Rectal smooth muscle tissue (tissue), 1 donor: ENCODE measurements around the gene SCMH1.
"Not testable (repeated sequence)": the region's sequence is repeated elsewhere in the genome, so short reads cannot be mapped to it uniquely, and the experiment has no call there.

ENCODE experiments used
- H3K27ac ChIP-seq: one replicate; pipeline ENCODE4 v1.7.0; 2013; ENCODE audit warnings: low read depth, low read length, inconsistent platforms
- H3K27me3 ChIP-seq: one replicate; pipeline ENCODE4 v1.7.0; 2013; ENCODE audit warnings: low read length; ENCODE audit not compliant: control insufficient read depth, insufficient read depth
- H3K36me3 ChIP-seq: one replicate; pipeline ENCODE4 v1.7.0; 2013; ENCODE audit warnings: low read length; ENCODE audit not compliant: control insufficient read depth, insufficient read depth
- H3K4me1 ChIP-seq: one replicate; pipeline ENCODE4 v1.7.0; 2013; ENCODE audit warnings: low read length; ENCODE audit not compliant: control insufficient read depth, insufficient read depth
- H3K4me3 ChIP-seq: one replicate; pipeline ENCODE4 v1.7.0; 2013; ENCODE audit warnings: low read length
- H3K9ac ChIP-seq: one replicate; pipeline ENCODE4 v1.7.0; 2013; ENCODE audit warnings: low read length

The SCMH1 gene

GRCh38 chr1:41226815-41227434 is 15.2 kb downstream of the SCMH1 start:
- H3K4me3 ChIP-seq: no peak overlapping the region
- H3K27ac ChIP-seq: no peak overlapping the region
- H3K4me1 ChIP-seq: no peaks in the 10 kb centered on the region
- no peak overlapping the region for H3K9ac ChIP-seq
- no peaks in the 10 kb centered on the region for H3K36me3 ChIP-seq
- H3K27me3 ChIP-seq: no peaks in the 10 kb centered on the region

- Histone ChIP-seq H3K9ac (no peak overlapping the region), H3K36me3 (no peaks in the 10 kb centered on the region), H3K4me1 (no peaks in the 10 kb centered on the region), H3K4me3 (no peak overlapping the region), H3K27me3 (no peaks in the 10 kb centered on the region), H3K27ac (no peak overlapping the region)
These were observed 16.6 kb downstream of the SCMH1 start for GRCh38 chr1:41225495-41225894.

- H3K4me3 ChIP-seq: no peak overlapping the region
- H3K27me3 ChIP-seq: no peaks in the 10 kb centered on the region
- H3K27ac ChIP-seq: no peak overlapping the region
- H3K4me1 ChIP-seq: no peaks in the 10 kb centered on the region
- H3K36me3 ChIP-seq: no peaks in the 10 kb centered on the region
- no peak overlapping the region for H3K9ac ChIP-seq
These were observed 19.6 kb downstream of the SCMH1 start for GRCh38 chr1:41222496-41222895.

- Histone ChIP-seq H3K9ac (no peak overlapping the region), H3K36me3 (no peaks in the 10 kb centered on the region), H3K4me1 (no peaks in the 10 kb centered on the region), H3K27me3 (no peaks in the 10 kb centered on the region), H3K4me3 (no peak overlapping the region), H3K27ac (no peak overlapping the region)
These were observed 20.1 kb downstream of the SCMH1 start for GRCh38 chr1:41221995-41222394.

GRCh38 chr1:41218152-41218551 is 24.0 kb downstream of the SCMH1 start:
- peaks cover 3% of the 10 kb centered on the region for H3K4me1 ChIP-seq
- H3K27me3 ChIP-seq: no peaks in the 10 kb centered on the region
- H3K36me3 ChIP-seq: no peaks in the 10 kb centered on the region
- H3K4me3 ChIP-seq: no peak overlapping the region
- no peak overlapping the region for H3K27ac ChIP-seq
- no peak overlapping the region for H3K9ac ChIP-seq

- peaks cover 3% of the 10 kb centered on the region for H3K4me1 ChIP-seq
- H3K9ac ChIP-seq: no peak overlapping the region
- H3K36me3 ChIP-seq: no peaks in the 10 kb centered on the region
- no peaks in the 10 kb centered on the region for H3K27me3 ChIP-seq
- H3K27ac ChIP-seq: no peak overlapping the region
- H3K4me3 ChIP-seq: no peak overlapping the region
These were observed 24.7 kb downstream of the SCMH1 start for GRCh38 chr1:41217441-41217840.

- no peaks in the 10 kb centered on the region for H3K36me3 ChIP-seq
- H3K4me3 ChIP-seq: no peak overlapping the region
- no peak overlapping the region for H3K27ac ChIP-seq
- no peak overlapping the region for H3K9ac ChIP-seq
- H3K4me1 ChIP-seq: peaks cover 3% of the 10 kb centered on the region
- no peaks in the 10 kb centered on the region for H3K27me3 ChIP-seq
These were observed 26.5 kb downstream of the SCMH1 start for GRCh38 chr1:41215623-41216022.

- Histone ChIP-seq H3K27me3 (no peaks in the 10 kb centered on the region), H3K27ac (no peak overlapping the region), H3K4me1 (peaks cover 3% of the 10 kb centered on the region), H3K9ac (no peak overlapping the region), H3K4me3 (no peak overlapping the region), H3K36me3 (no peaks in the 10 kb centered on the region)
These were observed 28.8 kb downstream of the SCMH1 start for GRCh38 chr1:41213341-41213740.

- not testable (repeated sequence) for H3K4me1 ChIP-seq, H3K27me3 ChIP-seq, H3K9ac ChIP-seq, H3K27ac ChIP-seq, H3K4me3 ChIP-seq, H3K36me3 ChIP-seq
These were observed 30.5 kb downstream of the SCMH1 start for GRCh38 chr1:41211608-41212007.

- H3K27me3 ChIP-seq, H3K9ac ChIP-seq, H3K36me3 ChIP-seq, H3K27ac ChIP-seq, H3K4me1 ChIP-seq, H3K4me3 ChIP-seq: not testable (repeated sequence)
These were observed 35.1 kb downstream of the SCMH1 start for GRCh38 chr1:41207053-41207452.

- H3K36me3 ChIP-seq: no peaks in the 10 kb centered on the region
- no peak overlapping the region for H3K4me3 ChIP-seq
- H3K27ac ChIP-seq: no peak overlapping the region
- H3K9ac ChIP-seq: no peak overlapping the region
- H3K27me3 ChIP-seq: no peaks in the 10 kb centered on the region
- H3K4me1 ChIP-seq: no peaks in the 10 kb centered on the region
These were observed 41.4 kb downstream of the SCMH1 start for GRCh38 chr1:41200728-41201127.

GRCh38 chr1:41199375-41199774 is 42.7 kb downstream of the SCMH1 start:
- no peaks in the 10 kb centered on the region for H3K4me1 ChIP-seq
- H3K27me3 ChIP-seq: no peaks in the 10 kb centered on the region
- H3K36me3 ChIP-seq: no peaks in the 10 kb centered on the region
- no peak overlapping the region for H3K27ac ChIP-seq
- no peak overlapping the region for H3K4me3 ChIP-seq
- H3K9ac ChIP-seq: no peak overlapping the region

GRCh38 chr1:41192456-41193178 is 49.5 kb downstream of the SCMH1 start:
- Histone ChIP-seq H3K4me1 (peaks cover 7% of the 10 kb centered on the region), H3K27ac (no peak overlapping the region), H3K27me3 (no peaks in the 10 kb centered on the region), H3K36me3 (no peaks in the 10 kb centered on the region), H3K9ac (no peak overlapping the region), H3K4me3 (no peak overlapping the region)
